Smooth muscle cell (in vitro differentiated cells): ENCODE data around the gene ZMIZ1. TPM values are rescaled to one million over a fixed set of nuclear protein-coding genes. Genes with fewer than 3 reads are reported as not detected.
A peak's percentile ranks its signal among the peaks of the same experiment; 100 is the strongest.

Experiments used
- DNase-seq: peaks from one replicate; lab custom pipeline; 2025; ENCODE audit not compliant: unreplicated experiment; lab: John Stamatoyannopoulos, UW
- H2AFZ ChIP-seq: fragments of 200-600 bp; sonication (generic); 2 replicates; pipeline ENCODE4 v1.6.0; 2016; ENCODE audit warnings: antibody characterized with exemption, low read depth, mild to moderate bottlenecking
- H3F3A ChIP-seq: fragments of 200-600 bp; sonication (generic); 2 replicates; pipeline ENCODE4 v1.6.0; 2017; ENCODE audit warnings: antibody characterized with exemption, low read depth
- H3K27ac ChIP-seq: fragments of 200-600 bp; sonication (generic); 2 replicates; pipeline ENCODE4 v1.5.1; 2016; ENCODE audit warnings: low read depth, mild to moderate bottlenecking
- H3K27me3 ChIP-seq: fragments of 200-600 bp; sonication (generic); 2 replicates; pipeline ENCODE4 v1.6.1; 2016; ENCODE audit warnings: low read depth, mild to moderate bottlenecking
- H3K36me3 ChIP-seq: fragments of 200-600 bp; sonication (generic); 2 replicates; pipeline ENCODE4 v1.5.1; 2016; ENCODE audit warnings: low read depth
- H3K4me1 ChIP-seq: fragments of 200-600 bp; sonication (generic); 2 replicates; pipeline ENCODE4 v1.5.1; 2016; ENCODE audit warnings: low read depth
- H3K4me2 ChIP-seq: fragments of 200-600 bp; sonication (generic); 2 replicates; pipeline ENCODE4 v1.6.0; 2016; ENCODE audit warnings: mild to moderate bottlenecking
- H3K4me3 ChIP-seq: fragments of 200-600 bp; sonication (generic); 2 replicates; pipeline ENCODE4 v1.5.1; 2016; ENCODE audit warnings: mild to moderate bottlenecking
- H3K79me2 ChIP-seq: fragments of 200-600 bp; sonication (generic); 2 replicates; pipeline ENCODE4 v1.6.0; 2016; ENCODE audit warnings: low read depth, mild to moderate bottlenecking
- H3K9ac ChIP-seq: fragments of 200-600 bp; sonication (generic); 2 replicates; pipeline ENCODE4 v1.6.0; 2016; ENCODE audit warnings: low read depth
- H3K9me3 ChIP-seq: fragments of 200-600 bp; sonication (generic); replicated peaks from 2 replicates; pipeline ENCODE4 v1.5.1; 2016; ENCODE audit warnings: low read depth
- H4K20me1 ChIP-seq: fragments of 200-600 bp; sonication (generic); 2 replicates; pipeline ENCODE4 v1.6.0; 2016; ENCODE audit warnings: low read depth
- CTCF ChIP-seq: fragments of 200-600 bp; sonication (generic); IDR thresholded peaks from 2 replicates; pipeline ENCODE4 v1.5.1; 2017; ENCODE audit warnings: borderline replicate concordance, mild to moderate bottlenecking, antibody characterized with exemption; ENCODE audit not compliant: insufficient read depth, poor library complexity, severe bottlenecking
- WGBS: methylation state at CpG from one replicate; pipeline ENCODE4 v1.1.7; 2016; ENCODE audit warnings: low lambda C conversion rate; 5-methylcytosine and 5-hydroxymethylcytosine counted together
- polyA plus RNA-seq: library from polyadenylated mRNA; unstranded; fragments of >200 nt; fragmentation: Nextera tagmentation; extraction: Ambion mirVana; gene quantifications from 2 replicates; pipeline ENCODE4 v1.2.1, GENCODE V29; 2016
- total RNA-seq: library from RNA; depleted of rRNA; stranded (reverse); fragments of >200 nt; gene quantifications from 2 replicates; pipeline ENCODE4 v1.2.3, GENCODE V29; 2014

Gene ZMIZ1
- total and polyA plus RNA-seq, 2 experiments from 2014 or later, result 24.2 to 31.3 TPM

GRCh38 chr10:79196470-79197461 is 128.0 kb downstream of the ZMIZ1 start:
- Histone ChIP-seq H3K4me2 (peak overlapping the region; percentile 14), H3K27me3 (no peaks in the 10 kb centered on the region), H3K27ac (peak overlapping the region; percentile 33), H3K9me3 (no peaks in the 10 kb centered on the region), H3K36me3 (no peaks in the 10 kb centered on the region), H4K20me1 (peaks cover 92% of the 10 kb centered on the region), H3K9ac (no peak overlapping the region), H3K79me2 (peaks cover 35% of the 10 kb centered on the region), H3K4me3 (no peak overlapping the region), H2AFZ (no peak overlapping the region), H3F3A (peaks cover 4% of the 10 kb centered on the region), H3K4me1 (peaks cover 7% of the 10 kb centered on the region)
- DNase-seq, result peak; percentile 24
- WGBS, result 62% methylated on average over 18 of the region's 18 CpGs
- TF ChIP-seq CTCF, result peak; percentile 96

DNA sequence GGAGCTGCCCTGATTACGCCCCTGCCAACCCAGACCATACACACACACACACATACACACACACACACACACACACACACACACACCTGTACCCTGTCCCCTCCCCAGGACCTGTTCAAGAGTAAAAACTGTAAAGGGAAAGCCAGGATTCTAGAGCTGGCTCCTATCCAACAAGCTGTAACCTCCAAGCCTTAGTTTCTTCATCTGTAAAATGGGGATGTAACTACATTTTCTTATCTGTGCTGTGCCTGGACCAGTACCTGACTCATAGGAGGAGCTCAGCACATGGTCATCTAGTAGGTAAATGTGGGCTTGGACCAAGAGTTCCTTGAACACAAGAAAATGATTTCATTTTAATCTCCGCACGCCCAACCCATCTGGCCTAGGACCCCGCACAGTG is 128.8 kb downstream of the ZMIZ1 start:
- Histone ChIP-seq H3K27me3 (no peaks in the 10 kb centered on the region), H3K79me2 (peaks cover 30% of the 10 kb centered on the region), H2AFZ (no peak overlapping the region), H4K20me1 (peaks cover 88% of the 10 kb centered on the region), H3K4me3 (no peak overlapping the region), H3K9ac (no peak overlapping the region), H3K9me3 (no peaks in the 10 kb centered on the region), H3F3A (peaks cover 4% of the 10 kb centered on the region), H3K4me2 (no peak overlapping the region), H3K4me1 (peaks cover 7% of the 10 kb centered on the region), H3K36me3 (no peaks in the 10 kb centered on the region), H3K27ac (no peak overlapping the region)
- no peak for DNase-seq
- 93% methylated on average over 4 of the region's 4 CpGs for WGBS
- no peak for TF ChIP-seq CTCF

DNA sequence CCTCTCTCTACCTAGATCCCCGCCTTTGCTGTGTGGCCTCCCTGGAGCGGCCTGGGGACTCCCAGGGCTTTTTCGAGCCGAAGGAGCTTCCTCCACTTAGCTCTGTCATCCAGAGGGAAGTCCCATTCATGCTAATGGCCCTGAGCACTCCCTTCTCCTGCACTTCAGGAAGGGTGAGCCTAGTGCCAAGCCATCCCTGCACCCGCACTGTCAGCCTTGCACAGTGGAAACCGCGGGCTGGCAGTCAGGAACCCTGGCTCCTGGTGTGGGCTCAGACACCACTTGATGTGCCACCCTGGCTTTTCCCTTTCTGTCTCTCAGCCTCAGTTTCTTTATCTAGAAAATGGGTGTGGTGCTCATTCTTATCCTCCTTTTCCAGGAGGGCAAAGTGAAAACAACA is 131.6 kb downstream of the ZMIZ1 start:
- Histone ChIP-seq H3K9me3 (no peaks in the 10 kb centered on the region), H3K4me1 (no peaks in the 10 kb centered on the region), H3K4me2 (no peak overlapping the region), H3K4me3 (no peak overlapping the region), H2AFZ (no peak overlapping the region), H4K20me1 (peaks cover 88% of the 10 kb centered on the region), H3K36me3 (no peaks in the 10 kb centered on the region), H3K27me3 (no peaks in the 10 kb centered on the region), H3K27ac (no peak overlapping the region), H3K9ac (no peak overlapping the region), H3F3A (peaks cover 4% of the 10 kb centered on the region), H3K79me2 (peaks cover 30% of the 10 kb centered on the region)
- TF ChIP-seq CTCF, result no peak
- 93% methylated on average over 7 of the region's 7 CpGs for WGBS
- no peak for DNase-seq
